ENCODE results near the gene SGPP2. TPM values are rescaled to one million over a fixed set of nuclear protein-coding genes. Genes with fewer than 3 reads are reported as not detected.
A peak's percentile ranks its signal among the peaks of the same experiment; 100 is the strongest.

The SGPP2 gene
- total RNA-seq, 2 donors from 2014 or later = 4.0 to 4.9 TPM

GRCh38 chr2:222535477-222535876 lies 111.1 kb downstream of the SGPP2 start:
- DNase-seq = no peak
- intact Hi-C loops (cut with DNase I) = no loop called here
- H3K36me3 ChIP-seq (replicated peaks in 1 of 2; ENCODE audit: insufficient read depth in 1 of 2, low read depth in 2 of 2) = no peaks in the 10 kb centered on the region
- ATAC-seq = no peak
- H3K4me3 ChIP-seq = no peak overlapping the region
- WGBS, 2 donors = 43 to 58% methylated on average over 3 to 6 of the region's 6 CpGs
- no peaks in the 10 kb centered on the region for H3K27me3 ChIP-seq
- no peaks in the 10 kb centered on the region for H3K9me3 ChIP-seq
- TF ChIP-seq, protein P1, sequence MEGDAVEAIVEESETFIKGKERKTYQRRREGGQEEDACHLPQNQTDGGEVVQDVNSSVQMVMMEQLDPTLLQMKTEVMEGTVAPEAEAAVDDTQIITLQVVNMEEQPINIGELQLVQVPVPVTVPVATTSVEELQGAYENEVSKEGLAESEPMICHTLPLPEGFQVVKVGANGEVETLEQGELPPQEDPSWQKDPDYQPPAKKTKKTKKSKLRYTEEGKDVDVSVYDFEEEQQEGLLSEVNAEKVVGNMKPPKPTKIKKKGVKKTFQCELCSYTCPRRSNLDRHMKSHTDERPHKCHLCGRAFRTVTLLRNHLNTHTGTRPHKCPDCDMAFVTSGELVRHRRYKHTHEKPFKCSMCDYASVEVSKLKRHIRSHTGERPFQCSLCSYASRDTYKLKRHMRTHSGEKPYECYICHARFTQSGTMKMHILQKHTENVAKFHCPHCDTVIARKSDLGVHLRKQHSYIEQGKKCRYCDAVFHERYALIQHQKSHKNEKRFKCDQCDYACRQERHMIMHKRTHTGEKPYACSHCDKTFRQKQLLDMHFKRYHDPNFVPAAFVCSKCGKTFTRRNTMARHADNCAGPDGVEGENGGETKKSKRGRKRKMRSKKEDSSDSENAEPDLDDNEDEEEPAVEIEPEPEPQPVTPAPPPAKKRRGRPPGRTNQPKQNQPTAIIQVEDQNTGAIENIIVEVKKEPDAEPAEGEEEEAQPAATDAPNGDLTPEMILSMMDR (IDR thresholded peaks at IDR 0.05) = no peak
- TF ChIP-seq POLR2A (IDR thresholded peaks at IDR 0.05) = no peak
- no peak overlapping the region for H3K27ac ChIP-seq
- no peaks in the 10 kb centered on the region for H3K4me1 ChIP-seq

DNA sequence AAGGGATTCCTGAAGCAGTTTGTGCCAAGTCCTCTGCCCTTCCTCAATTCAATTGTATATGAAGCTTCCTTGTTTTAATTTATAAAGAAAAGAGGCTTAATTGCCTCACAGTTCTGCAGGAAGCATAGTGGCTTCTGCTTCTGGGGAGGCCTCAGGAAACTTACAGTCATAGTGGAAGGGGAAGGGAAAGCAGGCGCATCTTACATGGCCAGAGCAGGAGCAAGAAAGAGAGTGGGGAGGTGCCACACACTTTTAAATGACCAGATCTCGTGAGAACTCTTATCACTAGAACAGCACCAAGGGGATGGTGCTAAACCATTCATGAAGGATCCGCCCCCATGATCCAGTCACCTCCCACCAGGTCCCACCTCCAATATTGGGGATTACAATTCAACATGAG lies 114.2 kb downstream of the SGPP2 start:
- no peaks in the 10 kb centered on the region for H3K36me3 ChIP-seq (replicated peaks in 1 of 2; ENCODE audit: insufficient read depth in 1 of 2, low read depth in 2 of 2)
- H3K27ac ChIP-seq = no peak overlapping the region
- DNase-seq = no peak
- ATAC-seq = no peak
- H3K9me3 ChIP-seq = no peaks in the 10 kb centered on the region
- H3K4me1 ChIP-seq = no peaks in the 10 kb centered on the region
- no peak for TF ChIP-seq POLR2A (IDR thresholded peaks at IDR 0.05)
- TF ChIP-seq, protein P1 (IDR thresholded peaks at IDR 0.05) = no peak
- WGBS, 2 donors = 55 to 64% methylated on average over 3 of the region's 3 CpGs
- H3K4me3 ChIP-seq = no peak overlapping the region
- intact Hi-C loops (cut with DNase I) = no loop called here
- no peaks in the 10 kb centered on the region for H3K27me3 ChIP-seq

GRCh38 chr2:222544661-222545060 lies 120.3 kb downstream of the SGPP2 start:
- ATAC-seq = no peak
- Histone ChIP-seq H3K36me3 (replicated peaks in 1 of 2; ENCODE audit: insufficient read depth in 1 of 2, low read depth in 2 of 2) (no peaks in the 10 kb centered on the region), H3K4me1 (no peaks in the 10 kb centered on the region), H3K4me3 (no peak overlapping the region), H3K27me3 (no peaks in the 10 kb centered on the region), H3K27ac (no peak overlapping the region), H3K9me3 (no peaks in the 10 kb centered on the region)
- WGBS, 2 donors = 75 to 84% methylated on average over 1 of the region's 1 CpG
- TF ChIP-seq, protein P1 (IDR thresholded peaks at IDR 0.05) = no peak
- TF ChIP-seq POLR2A (IDR thresholded peaks at IDR 0.05) = no peak
- intact Hi-C loops (cut with DNase I) = no loop called here
- no peak for DNase-seq

- ATAC-seq (no peak), DNase-seq (no peak)
- TF ChIP-seq, protein P1 (IDR thresholded peaks at IDR 0.05) = no peak
- no peak for TF ChIP-seq POLR2A (IDR thresholded peaks at IDR 0.05)
- H3K4me3 ChIP-seq = no peak overlapping the region
- 70 to 74% methylated on average over 6 of the region's 6 CpGs for WGBS, 2 donors
- no peaks in the 10 kb centered on the region for H3K4me1 ChIP-seq
- H3K36me3 ChIP-seq (replicated peaks in 1 of 2; ENCODE audit: insufficient read depth in 1 of 2, low read depth in 2 of 2) = no peaks in the 10 kb centered on the region
- H3K27ac ChIP-seq = peak overlapping the region in 1 of 4 donors; percentile 36
- intact Hi-C loops (cut with DNase I) = no loop called here
- no peaks in the 10 kb centered on the region for H3K9me3 ChIP-seq
- H3K27me3 ChIP-seq = no peaks in the 10 kb centered on the region
These were observed 121.8 kb downstream of the SGPP2 start for GRCh38 chr2:222545823-222546795.
